Measurements from ENCODE around the gene BICRAL.
A peak's percentile ranks its signal among the peaks of the same experiment; 100 is the strongest.
"Not testable (repeated sequence)": the region's sequence is repeated elsewhere in the genome, so short reads cannot be mapped to it uniquely, and the experiment has no call there.

BICRAL gene

DNA sequence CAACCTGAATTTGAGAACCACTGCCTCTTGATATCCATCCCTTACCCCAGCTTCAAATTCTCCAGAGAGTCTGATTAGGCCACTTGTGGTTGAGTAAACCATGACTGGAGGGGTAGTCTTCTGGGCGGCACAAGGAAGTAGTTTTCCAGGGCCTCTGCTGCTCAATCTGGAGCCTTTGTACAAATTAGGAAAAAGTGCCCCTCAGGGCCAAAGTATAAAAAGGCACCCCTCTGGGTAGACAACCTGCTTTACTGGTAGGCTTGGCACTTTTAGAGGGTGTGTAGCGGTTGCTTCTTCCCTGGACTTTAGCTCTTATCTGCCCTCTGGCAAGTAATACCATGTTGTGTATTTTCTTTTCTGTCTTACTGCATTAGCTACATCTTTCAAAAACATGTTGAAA is 64.7 kb downstream of the BICRAL start:
- no peak for DNase-seq

DNA sequence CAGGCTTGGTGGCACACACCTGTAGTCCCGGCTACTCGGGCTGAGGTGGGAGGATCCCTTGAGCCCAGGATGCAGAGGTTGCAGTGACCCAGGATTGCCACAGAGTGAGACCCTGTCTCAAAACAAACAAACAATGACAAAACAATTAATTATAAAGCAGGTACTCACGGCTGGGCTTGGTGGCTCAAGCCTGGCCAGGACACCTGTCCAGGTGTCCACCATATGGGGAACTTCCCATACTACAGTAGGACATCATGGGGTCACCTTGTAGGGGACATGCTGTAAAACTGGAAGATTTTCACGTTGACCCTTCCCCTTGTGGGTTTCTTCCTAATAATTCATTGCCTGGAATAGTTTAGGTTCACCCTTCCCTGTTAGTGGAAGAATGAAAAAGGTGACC is 66.8 kb downstream of the BICRAL start:
- DNase-seq, result no peak

- DNase-seq, result no peak
These were observed 69.7 kb downstream of the BICRAL start for GRCh38 chr6:42851599-42851998.

GRCh38 chr6:42860036-42860435 is 78.2 kb downstream of the BICRAL start:
- no peak for DNase-seq

- DNase-seq, result no peak
These were observed 78.6 kb downstream of the BICRAL start for GRCh38 chr6:42860481-42860880.

DNA sequence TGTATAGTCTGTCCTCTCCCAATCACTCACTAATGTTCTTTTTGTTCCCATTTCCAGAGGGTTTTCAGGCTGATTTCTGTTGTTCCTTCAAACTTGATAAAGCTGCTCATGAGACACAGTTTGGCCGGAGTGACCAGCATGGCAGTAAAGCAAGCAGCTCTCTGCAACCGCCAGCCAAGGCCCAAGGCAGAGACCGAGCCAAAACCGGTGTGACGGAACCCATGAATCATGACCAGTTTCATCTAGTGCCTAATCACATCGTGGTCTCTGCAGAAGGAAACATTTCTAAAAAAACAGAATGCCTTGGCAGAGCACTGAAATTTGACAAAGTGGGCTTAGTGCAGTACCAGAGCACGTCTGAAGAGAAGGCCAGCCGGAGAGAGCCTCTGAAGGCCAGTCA is 82.8 kb downstream of the BICRAL start:
- DNase-seq, result no peak

DNA sequence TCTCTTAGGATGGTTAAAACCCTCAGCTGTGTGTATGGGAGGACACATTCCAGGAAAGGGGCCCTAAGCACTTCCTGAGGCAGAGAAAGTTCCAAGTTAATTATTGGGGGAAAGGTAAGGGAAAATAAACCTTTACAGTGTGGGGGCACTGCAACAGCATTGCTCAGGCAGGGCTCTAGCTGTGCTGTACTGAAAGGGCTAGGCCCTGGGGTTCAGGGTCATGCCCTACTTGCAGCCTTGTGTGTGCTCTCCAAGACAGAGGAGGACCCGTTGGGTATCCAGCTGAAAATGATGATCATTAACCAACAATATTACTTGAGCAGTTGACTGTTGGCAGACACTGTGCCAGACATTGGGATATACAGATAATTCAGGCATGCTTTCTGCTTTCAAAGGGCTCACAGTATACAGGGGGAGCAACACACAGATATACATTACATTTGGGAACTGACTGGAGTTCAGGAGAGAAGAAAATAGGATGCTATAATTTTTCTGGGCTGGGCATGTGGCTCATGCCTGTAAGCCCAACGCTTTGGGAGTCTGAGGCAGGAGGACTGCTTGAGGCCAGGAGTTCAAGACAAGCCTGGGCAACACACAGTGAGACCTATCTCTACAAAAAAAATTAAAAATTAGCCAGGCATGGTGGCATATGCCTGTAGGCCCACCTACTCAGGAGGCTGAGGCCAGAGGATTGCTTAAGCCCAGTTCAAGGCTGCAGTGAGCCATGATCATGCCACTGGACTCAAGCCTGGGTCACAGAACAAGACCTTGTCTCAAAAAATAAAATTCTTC is 88.5 kb downstream of the BICRAL start:
- DNase-seq, result no peak

DNA sequence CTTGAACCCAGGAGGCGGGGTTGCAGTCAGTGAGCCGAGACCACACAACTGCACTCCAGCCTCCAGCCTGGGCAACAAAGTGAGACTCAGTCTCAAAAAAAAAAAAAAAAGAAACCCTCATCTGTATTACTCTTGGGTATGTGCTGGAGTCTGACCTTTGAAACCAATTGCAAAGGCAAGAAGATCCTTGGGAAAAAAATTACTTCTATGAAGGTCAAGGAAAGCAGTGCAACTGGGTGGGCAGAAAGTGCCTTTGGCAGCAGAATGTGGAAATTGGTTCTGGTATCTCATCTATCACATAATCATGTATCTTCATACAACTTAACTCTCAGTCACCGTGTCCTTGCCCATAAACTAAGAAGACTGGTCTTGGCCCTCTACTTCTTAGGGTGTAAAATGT is 89.9 kb downstream of the BICRAL start:
- DNase-seq, result no peak

DNA sequence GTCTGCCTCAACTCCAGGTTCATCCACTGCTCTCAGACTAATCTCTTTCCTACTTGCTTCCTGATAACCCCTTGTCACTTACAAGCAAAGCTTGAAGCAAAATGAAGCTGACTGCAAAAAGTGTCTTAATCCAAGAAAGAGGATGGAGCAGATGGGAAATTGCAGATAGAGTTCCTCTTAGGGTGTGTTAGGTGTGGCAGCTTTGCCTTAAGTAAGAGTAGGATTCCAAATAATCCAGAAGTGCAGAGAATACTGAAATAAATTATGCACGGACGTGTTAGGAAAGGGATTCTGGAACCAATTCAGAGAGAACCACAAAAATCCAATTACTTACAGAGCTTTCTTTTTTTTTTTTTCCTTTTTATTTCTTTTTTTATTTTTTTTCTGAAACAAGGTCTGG is 91.5 kb downstream of the BICRAL start:
- DNase-seq, result no peak

- no peak for DNase-seq
These were observed 95.8 kb downstream of the BICRAL start for GRCh38 chr6:42877695-42878094.

DNA sequence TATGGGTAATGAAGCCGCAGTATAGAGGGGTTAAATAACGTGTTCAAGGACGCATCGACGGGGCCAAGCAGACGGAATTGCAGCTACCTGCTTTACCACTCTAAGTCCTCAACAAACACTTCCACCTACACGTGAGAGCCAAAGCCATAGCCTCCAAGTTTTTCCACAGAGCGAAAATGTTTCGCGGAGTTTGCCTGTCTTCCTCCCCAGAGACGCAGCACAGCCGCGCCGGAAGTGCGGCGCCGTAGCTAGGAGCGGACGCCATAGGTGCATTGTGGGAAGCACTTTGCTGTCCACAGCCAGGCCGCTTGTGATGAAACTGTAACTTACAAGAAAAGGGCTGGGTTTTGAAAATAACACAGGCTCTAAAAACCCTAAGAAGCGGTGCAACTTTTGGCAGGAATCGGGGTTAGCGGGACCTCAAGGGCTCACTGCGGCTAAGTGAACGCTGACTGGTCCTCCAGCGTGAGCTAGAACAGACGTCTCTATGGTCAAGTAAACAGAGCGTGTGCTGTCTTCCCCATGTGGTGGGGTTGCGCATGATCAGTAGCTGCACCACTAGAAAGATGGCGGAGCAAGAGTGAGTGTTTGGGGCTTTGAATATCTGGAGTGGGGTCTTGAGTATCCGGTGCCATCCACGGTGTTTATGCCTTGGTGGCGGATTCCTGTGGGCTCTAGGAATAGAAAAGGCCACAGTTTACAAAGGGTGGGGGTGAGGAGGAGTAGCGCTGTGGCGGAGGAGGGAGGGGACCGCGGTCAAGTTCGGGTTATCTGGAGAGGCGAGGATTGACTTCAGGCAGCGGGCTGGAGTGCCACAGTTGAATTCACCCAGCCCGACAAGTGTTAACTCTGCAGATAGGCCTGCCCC is 97.8 kb downstream of the BICRAL start, which contains the start of gene RPL7L1:
TSS of gene RPL7L1 (plus strand) at position 245 of the 868 bp plus-strand sequence. CDS start at position 540, 295 bp downstream.
- DNase-seq, result peak; percentile 88

- DNase-seq, result not testable (repeated sequence)
These were observed 98.5 kb downstream of the BICRAL start for GRCh38 chr6:42880240-42880817.

DNA sequence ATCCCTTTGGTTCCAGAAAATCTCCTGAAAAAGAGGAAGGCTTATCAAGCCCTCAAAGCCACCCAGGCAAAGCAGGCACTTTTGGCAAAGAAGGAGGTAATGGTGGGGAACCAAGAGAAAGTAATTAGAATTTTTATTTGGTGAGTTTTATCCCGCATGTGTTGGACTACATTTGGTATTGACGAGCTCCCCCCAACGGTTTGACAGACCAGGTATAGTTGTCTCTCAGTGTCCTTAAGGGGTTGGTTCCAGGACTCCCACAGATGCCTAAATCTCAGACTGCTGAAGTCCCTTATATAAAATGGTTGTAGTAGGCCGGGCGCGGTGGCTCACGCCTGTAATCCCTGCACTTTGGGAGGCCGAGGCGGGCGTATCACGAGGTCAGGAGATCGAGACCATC is 99.0 kb downstream of the BICRAL start:
- not testable (repeated sequence) for DNase-seq

DNA sequence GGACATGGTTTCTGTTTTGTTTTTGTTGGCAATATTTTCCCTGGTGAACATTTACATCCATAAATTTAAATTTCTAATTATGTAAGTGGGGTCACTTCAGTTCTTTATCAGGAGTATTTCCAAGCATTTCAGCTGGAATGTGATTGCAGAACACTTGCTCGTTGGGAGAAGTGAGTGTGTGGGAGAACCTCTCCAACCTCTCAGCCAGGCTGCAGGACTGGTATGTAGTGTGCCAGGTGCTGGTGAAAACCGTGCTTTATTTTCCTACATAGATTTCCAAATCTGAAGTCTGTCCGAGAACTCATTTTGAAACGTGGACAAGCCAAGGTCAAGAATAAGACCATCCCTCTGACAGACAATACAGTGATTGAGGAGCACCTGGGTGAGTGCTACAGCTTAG is 103.8 kb downstream of the BICRAL start:
- DNase-seq, result no peak

DNA sequence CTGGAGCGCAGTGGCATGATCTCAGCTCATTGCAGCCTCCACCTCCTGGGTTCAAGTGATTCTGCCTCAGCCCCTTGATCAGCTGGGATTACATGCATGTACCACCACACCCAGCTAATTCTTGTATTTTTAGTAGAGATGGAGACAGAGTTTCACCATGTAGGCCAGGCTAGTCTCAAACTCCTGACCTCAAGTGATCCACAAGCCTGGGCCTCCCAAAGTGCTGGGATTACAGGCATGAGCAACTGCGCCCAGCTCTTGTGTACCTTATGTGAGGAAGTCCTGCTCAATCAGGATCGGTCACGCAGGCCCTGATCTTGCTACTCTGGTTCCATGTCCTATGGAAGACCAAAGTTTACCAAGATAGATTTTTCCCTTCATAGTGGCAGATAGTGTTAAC is 106.3 kb downstream of the BICRAL start:
- not testable (repeated sequence) for DNase-seq

GRCh38 chr6:42889815-42890214 is 108.0 kb downstream of the BICRAL start:
- DNase-seq, result peak; percentile 30

DNA sequence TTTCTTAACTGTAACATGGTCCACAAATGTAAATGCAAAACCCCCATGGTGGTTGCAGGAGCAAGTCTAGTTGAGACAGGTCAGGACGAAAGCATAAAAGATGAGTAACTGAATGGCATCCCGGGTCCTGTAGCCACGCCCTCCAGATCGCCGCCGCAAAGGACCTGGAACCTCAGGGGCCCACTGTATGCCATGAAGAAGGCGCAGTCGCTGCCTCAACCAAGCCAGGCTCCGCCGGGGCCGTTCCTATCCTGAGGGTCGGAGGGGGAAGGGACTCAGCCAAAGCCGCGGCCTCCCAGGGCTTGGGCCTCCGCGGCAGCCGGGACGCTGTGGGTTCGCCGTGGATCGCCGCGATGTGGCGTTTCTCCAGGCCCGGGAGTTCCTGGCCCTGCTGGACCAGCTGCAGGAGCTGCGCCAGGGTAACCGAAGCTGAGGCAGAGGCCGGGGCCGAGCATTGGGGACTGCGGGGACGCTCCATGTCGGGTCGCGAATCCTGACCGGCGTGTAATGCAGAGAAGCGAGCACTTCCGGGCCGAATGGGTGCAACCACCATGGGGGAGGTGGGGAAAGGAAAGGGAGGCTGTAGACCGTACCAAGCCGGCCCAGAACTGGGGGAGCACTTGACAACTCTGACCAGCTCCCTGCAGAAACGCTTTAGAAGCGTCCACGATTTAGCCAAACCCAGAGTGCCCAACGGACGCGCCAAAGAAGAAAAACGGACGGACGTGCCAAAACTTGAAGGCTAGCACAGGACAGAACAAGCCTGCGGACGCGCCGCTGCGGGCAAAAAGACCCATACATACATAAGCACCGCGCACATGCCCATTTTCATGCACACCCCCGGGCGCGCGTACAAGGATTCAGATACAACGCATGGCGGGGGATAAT is 108.7 kb downstream of the BICRAL start:
- DNase-seq, result peak; percentile 96

DNA sequence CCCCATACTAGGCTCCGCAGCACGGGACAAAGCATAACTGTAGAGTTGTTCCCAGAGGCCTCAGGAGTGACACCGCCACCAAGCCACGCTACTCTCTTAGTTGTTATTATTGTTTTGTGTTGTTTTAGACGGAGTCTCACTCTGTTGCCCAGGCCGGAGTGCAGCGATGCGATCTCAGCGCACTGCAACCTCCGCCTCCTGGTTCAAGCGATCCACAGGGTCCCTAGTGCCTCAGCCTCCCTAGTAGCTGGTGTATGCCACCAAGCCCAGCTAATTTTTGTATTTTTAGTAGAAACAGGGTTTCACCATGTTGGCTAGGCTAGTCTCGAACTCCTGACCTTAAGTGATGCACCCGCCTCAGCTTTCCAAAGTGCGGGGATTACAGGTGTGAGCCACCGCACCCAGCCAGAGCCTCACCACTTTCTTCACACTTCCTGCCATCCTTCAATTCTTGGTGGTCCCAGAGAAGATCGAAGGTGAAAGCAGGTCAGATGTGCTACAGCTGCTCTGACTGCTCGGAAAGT is 109.4 kb downstream of the BICRAL start:
- no peak for DNase-seq

DNA sequence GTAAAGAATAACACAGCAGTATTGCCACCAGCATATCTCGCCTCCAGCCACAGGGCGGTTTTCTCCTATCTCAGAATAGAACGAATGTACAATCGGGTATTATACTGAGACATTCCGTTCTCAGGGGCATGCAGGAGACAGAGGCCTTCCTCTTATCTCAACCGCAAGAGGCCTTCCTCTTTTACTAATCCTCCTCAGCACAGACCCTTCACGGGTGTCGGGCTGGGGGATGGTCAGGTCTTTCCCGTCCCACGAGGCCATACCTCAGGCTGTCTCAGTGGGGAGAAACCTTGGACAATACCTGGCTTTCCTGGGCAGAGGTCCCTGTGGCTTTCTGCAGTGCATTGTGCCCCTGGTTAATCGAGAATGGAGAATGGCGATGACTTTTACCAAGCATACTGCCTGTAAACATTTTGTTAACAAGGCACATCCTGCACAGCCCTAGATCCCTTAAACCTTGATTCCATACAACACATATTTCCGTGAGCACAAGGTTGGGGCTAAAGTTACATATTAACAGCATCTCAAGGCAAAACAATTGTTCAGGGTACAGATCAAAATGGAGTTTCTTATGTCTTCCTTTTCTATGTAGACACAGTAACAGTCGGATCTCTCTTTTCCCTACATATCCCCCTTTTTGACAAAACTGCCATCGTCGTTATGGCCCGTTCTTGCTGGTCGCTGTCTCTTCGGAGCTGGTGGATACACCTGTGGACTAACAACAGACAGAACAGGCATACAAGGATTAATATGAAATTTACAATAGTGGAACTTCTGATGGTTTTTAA is 112.4 kb downstream of the BICRAL start:
- DNase-seq, result not testable (repeated sequence)

DNA sequence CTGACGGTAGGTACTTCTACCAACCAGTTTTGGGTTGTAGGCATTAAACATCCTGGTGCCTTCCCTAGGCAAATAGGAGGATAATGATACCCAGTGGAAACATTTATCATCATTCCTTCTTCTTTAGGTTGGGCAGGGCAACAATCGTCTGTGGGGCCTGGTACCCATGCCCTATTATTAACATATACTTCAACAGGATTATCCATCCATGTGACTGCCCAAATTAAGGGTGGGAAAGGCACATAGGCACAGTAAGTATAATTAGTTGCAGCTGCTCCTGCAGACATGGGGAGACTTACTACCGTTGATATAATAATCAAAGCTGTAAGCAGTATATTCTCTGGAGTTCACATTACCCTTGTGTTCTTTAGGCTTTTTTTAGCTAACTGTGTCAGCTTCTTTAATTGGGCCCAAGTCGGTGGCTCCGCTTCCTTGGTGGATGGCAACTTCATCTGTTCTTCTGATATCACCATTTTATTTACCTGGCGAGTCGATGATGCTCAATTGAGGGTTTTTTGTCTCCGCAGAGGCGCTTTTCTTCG is 114.4 kb downstream of the BICRAL start:
- DNase-seq, result no peak

DNA sequence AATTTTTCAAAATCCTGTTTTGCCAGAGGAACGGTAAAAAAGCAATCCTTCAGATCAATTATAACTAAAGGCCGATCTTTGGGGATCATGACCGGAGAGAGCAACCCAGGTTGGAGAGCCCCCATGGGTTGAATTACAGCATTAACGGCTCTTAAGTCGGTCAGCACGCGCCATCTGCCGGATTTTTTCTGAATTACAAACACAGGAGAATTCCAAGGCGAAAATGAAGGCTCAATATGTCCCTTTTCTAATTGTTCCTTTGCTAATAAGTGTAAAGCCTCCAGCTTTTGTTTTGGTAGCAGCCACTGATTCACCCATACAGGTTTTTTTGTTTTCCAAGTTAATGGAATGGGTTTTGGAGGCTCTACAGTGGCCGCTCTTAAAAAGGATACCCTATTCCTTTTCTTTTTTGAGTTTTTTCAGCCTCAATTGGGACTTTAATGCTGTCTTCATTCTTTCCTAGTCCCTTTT is 117.1 kb downstream of the BICRAL start:
- peak; percentile 72 for DNase-seq
